Measurements from ENCODE around the gene NRCAM. TPM values are rescaled to one million over a fixed set of nuclear protein-coding genes. Genes with fewer than 3 reads are reported as not detected.

NRCAM gene
- total RNA-seq, 1 donor, result 1.3 TPM

DNA sequence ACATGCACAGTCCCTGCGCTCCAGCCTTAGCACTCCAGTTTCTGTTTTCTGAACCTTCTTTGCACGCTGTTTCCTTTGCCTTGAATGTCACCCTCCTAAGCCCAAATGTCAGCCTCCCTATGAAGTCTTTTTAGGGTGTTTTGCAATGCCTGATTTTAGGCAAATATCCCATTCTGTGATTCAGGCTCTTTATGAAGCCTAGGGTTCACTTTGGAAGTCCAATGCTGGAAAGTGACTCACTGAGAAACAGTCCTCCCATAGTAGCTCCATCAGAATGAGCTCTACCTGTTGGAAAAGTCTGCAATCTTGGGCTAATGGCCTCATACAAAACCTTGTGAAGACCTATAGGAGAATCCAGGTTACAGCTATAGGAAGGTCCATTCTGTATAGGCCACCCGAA, 331.4 kb downstream of the NRCAM start:
- TF ChIP-seq, protein P1, sequence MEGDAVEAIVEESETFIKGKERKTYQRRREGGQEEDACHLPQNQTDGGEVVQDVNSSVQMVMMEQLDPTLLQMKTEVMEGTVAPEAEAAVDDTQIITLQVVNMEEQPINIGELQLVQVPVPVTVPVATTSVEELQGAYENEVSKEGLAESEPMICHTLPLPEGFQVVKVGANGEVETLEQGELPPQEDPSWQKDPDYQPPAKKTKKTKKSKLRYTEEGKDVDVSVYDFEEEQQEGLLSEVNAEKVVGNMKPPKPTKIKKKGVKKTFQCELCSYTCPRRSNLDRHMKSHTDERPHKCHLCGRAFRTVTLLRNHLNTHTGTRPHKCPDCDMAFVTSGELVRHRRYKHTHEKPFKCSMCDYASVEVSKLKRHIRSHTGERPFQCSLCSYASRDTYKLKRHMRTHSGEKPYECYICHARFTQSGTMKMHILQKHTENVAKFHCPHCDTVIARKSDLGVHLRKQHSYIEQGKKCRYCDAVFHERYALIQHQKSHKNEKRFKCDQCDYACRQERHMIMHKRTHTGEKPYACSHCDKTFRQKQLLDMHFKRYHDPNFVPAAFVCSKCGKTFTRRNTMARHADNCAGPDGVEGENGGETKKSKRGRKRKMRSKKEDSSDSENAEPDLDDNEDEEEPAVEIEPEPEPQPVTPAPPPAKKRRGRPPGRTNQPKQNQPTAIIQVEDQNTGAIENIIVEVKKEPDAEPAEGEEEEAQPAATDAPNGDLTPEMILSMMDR (IDR thresholded peaks at IDR 0.05; ENCODE audit: insufficient read depth, low read depth, low read length), result no peak

GRCh38 chr7:108122181-108122580, 334.1 kb downstream of the NRCAM start:
- no peak overlapping the region for H3K4me3 ChIP-seq (ENCODE audit: low read depth, low read length)
- no peak for DNase-seq (ENCODE audit: low read depth)
- TF ChIP-seq, protein P1 (IDR thresholded peaks at IDR 0.05; ENCODE audit: insufficient read depth, low read depth, low read length), result no peak

More for the DNA sequence above, 331.4 kb downstream of the NRCAM start:
- no peak for DNase-seq (ENCODE audit: low read depth)
- H3K4me3 ChIP-seq (ENCODE audit: low read depth, low read length), result no peak overlapping the region

- H3K4me3 ChIP-seq (ENCODE audit: low read depth, low read length), result no peak overlapping the region
- TF ChIP-seq, protein P1 (IDR thresholded peaks at IDR 0.05; ENCODE audit: insufficient read depth, low read depth, low read length), result no peak
- peak; percentile 47 for DNase-seq (ENCODE audit: low read depth)
Observed at GRCh38 chr7:108120933-108121332, 335.3 kb downstream of the NRCAM start.

DNA sequence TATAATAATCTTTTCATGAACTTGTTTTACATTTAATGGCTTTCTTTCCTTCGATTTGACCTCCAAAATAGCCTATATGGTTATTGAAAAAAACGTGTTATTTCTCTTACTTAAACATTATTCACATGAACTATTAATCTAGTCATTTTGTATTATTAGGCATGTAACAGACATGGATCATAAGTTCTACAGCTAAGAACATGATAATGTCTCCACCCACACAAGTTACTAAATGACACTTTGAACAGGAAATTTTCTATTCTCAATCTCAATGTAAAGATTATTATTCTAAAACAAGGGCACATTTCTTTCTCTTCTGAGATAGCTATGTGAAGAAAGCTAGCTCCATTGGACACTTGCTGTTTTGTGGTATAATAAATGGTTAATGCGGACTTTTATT, 336.0 kb downstream of the NRCAM start:
- TF ChIP-seq, protein P1 (IDR thresholded peaks at IDR 0.05; ENCODE audit: insufficient read depth, low read depth, low read length), result no peak
- H3K4me3 ChIP-seq (ENCODE audit: low read depth, low read length), result no peak overlapping the region
- no peak for DNase-seq (ENCODE audit: low read depth)

- TF ChIP-seq, protein P1 (IDR thresholded peaks at IDR 0.05; ENCODE audit: insufficient read depth, low read depth, low read length), result peak; percentile 6
- no peak overlapping the region for H3K4me3 ChIP-seq (ENCODE audit: low read depth, low read length)
- DNase-seq (ENCODE audit: low read depth), result no peak
Observed at GRCh38 chr7:108118959-108119358, 337.3 kb downstream of the NRCAM start.

DNA sequence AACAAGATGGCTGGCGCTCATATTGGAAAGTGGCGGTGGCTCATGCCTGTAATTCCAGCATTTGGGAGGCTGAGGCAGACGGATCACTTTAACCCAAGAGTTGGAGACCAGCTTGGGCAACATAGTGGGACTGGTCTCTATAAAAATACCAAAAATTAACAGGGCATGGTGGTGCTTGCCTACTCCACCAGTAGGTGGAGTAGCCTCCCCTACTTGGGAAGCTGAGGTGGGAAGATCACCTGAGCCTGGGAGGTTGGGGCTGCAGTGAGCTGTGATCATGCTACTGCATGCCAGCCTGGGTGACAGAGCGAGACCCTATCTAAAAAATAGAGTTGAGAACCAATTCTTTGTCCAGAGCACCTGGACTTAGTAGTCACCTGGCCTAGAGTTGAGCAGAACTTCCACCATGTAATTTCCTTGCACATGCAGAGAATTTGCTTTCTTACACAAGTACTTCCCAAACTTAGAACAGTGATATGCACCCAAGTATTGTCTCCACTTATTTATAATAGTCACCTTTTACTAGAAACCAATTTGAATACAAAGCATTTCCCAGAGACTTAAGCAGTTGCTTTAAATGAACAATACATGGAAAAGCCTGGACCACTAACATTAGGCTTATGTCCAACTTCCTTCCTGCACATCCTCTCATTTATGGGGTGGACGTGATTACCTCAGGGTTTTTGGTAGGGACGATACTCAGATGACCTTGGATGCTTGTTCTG, 342.0 kb downstream of the NRCAM start:
- TF ChIP-seq, protein P1 (IDR thresholded peaks at IDR 0.05; ENCODE audit: insufficient read depth, low read depth, low read length), result peak; percentile 75
- H3K4me3 ChIP-seq (ENCODE audit: low read depth, low read length), result no peak overlapping the region
- no peak for DNase-seq (ENCODE audit: low read depth)

DNA sequence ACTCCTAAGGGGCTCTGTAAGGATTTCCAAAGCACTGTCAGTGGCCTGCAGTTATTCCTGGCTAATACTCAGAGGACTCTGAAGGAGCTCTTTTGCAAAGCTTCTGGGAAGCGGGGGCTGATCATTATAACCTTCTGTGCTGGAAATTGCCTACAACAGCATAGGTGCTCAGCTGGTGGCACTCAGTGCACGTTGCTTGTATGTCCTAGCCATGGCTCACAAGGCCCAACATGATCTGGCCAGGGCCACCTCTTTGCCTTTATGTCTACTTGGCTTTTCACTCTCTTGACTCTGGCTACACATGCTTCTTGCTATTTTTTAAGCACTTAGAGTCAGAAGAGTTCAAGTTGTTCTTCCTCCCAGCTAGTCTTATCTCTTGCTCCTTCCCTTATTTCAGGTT, 343.6 kb downstream of the NRCAM start:
- no peak overlapping the region for H3K4me3 ChIP-seq (ENCODE audit: low read depth, low read length)
- no peak for DNase-seq (ENCODE audit: low read depth)
- TF ChIP-seq, protein P1 (IDR thresholded peaks at IDR 0.05; ENCODE audit: insufficient read depth, low read depth, low read length), result no peak
